HepG2 (cell line): Measurements from ENCODE around the gene VWC2L. TPM values are rescaled to one million over a fixed set of nuclear protein-coding genes. Genes with fewer than 3 reads are reported as not detected.

ENCODE experiments used
- ATF5 ChIP-seq: sonication (generic); formaldehyde crosslinking; IDR thresholded peaks from 2 replicates; pipeline ENCODE4 v1.4.0; 2020; ENCODE audit warnings: mild to moderate bottlenecking, low read depth, missing genetic modification reagents
- CENPX ChIP-seq: sonication (generic); formaldehyde crosslinking; IDR thresholded peaks from 2 replicates; pipeline ENCODE4 v1.9.0; 2021; ENCODE audit warnings: mild to moderate bottlenecking, missing genetic modification reagents, moderate library complexity
- HNRNPL ChIP-seq: fragments of 200-400 bp; formaldehyde crosslinking; IDR thresholded peaks from 2 replicates; pipeline ENCODE4 v1.6.1; 2017; ENCODE audit warnings: mild to moderate bottlenecking, low read depth, low read length
- KDM2A ChIP-seq: sonication (generic); formaldehyde crosslinking; IDR thresholded peaks from 2 replicates; pipeline ENCODE4 v1.4.0; 2020; ENCODE audit warnings: low read depth, missing genetic modification reagents, borderline replicate concordance
- KLF15 ChIP-seq: sonication (generic); formaldehyde crosslinking; IDR thresholded peaks from 2 replicates; pipeline ENCODE4 v1.8.1; 2023; ENCODE audit warnings: borderline replicate concordance, mild to moderate bottlenecking, inconsistent platforms, missing genetic modification reagents, mixed read lengths
- KLF9 ChIP-seq: IDR thresholded peaks from 2 replicates; pipeline ENCODE4 v1.6.1; 2016; ENCODE audit warnings: low read depth
- MYNN ChIP-seq: sonication (generic); formaldehyde crosslinking; IDR thresholded peaks from 2 replicates; pipeline ENCODE4 v1.4.0; 2020; ENCODE audit warnings: mild to moderate bottlenecking, low read depth, missing genetic modification reagents
- RORA ChIP-seq: sonication (generic); formaldehyde crosslinking; IDR thresholded peaks from 2 replicates; pipeline ENCODE4 v1.5.0; 2020; ENCODE audit warnings: mild to moderate bottlenecking, missing genetic modification reagents, moderate library complexity
- SKIL ChIP-seq: sonication (generic); formaldehyde crosslinking; IDR thresholded peaks from 2 replicates; pipeline ENCODE4 v1.8.0; 2022; ENCODE audit warnings: missing genetic modification reagents, mild to moderate bottlenecking, moderate library complexity, borderline replicate concordance
- SNRNP70 ChIP-seq: fragments of 200-400 bp; formaldehyde crosslinking; IDR thresholded peaks from 2 replicates; pipeline ENCODE4 v1.6.1; 2017; ENCODE audit warnings: mild to moderate bottlenecking, low read depth, low read length, moderate library complexity
- TBX3 ChIP-seq: fragments of 450-650 bp; IDR thresholded peaks from 2 replicates; pipeline ENCODE4 v1.6.1; 2017; ENCODE audit warnings: antibody characterized with exemption, mild to moderate bottlenecking, inconsistent platforms, borderline replicate concordance
- ZFP62 ChIP-seq: sonication (generic); formaldehyde crosslinking; IDR thresholded peaks from 2 replicates; pipeline ENCODE4 v1.4.0; 2020; ENCODE audit warnings: missing genetic modification reagents
- ZNF292 ChIP-seq: sonication (generic); formaldehyde crosslinking; IDR thresholded peaks from 2 replicates; pipeline ENCODE4 v1.8.1; 2022; ENCODE audit warnings: mild to moderate bottlenecking, low read depth, missing genetic modification reagents, borderline replicate concordance
- ZNF644 ChIP-seq: IDR thresholded peaks from 2 replicates; pipeline ENCODE4 v1.6.1; 2016; ENCODE audit warnings: low read depth
- ZNF670 ChIP-seq: sonication (generic); formaldehyde crosslinking; IDR thresholded peaks from 2 replicates; pipeline ENCODE4 v1.8.0; 2022; ENCODE audit warnings: mild to moderate bottlenecking, missing genetic modification reagents, borderline replicate concordance
- ZNF773 ChIP-seq: sonication (generic); formaldehyde crosslinking; IDR thresholded peaks from 2 replicates; pipeline ENCODE4 v1.4.0; 2020; ENCODE audit warnings: missing genetic modification reagents, borderline replicate concordance
- polyA plus RNA-seq, 8 experiments: library from polyadenylated mRNA; depleted of rRNA in 3 of 8; stranded (reverse) in 7 of 8; unstranded in 1 of 8; fragments of >200 nt; fragmentation: Illumina TruSeq in 4 of 8; extraction: Trizol in 4 of 8; gene quantifications; 2 replicates each; pipeline versions ENCODE4 v1.2.1 to v1.2.3, GENCODE V29; 2011 to 2016; ENCODE audit warnings: low read depth in 4 of 8, missing spikeins in 1 of 8, mixed read lengths in 1 of 8; ENCODE audit not compliant: insufficient read depth in 1 of 8
- total RNA-seq, 5 experiments: library from RNA; depleted of rRNA; stranded (reverse); fragments of >200 nt; fragmentation: Illumina TruSeq; extraction: Trizol; gene quantifications; 2 replicates each; pipeline ENCODE4 v1.2.3, GENCODE V29; 2016; ENCODE audit warnings: low read depth in 1 of 5
- TF ChIP-seq, protein P1 (sequence below): sonication (generic); formaldehyde crosslinking; IDR thresholded peaks from 2 replicates; pipeline ENCODE4 v1.4.0; 2020; ENCODE audit warnings: missing genetic modification reagents
- TF ChIP-seq, protein P2 (sequence below): sonication (generic); formaldehyde crosslinking; IDR thresholded peaks from 2 replicates; pipeline ENCODE4 v1.4.0; 2020; ENCODE audit warnings: missing genetic modification reagents

Gene VWC2L
- total and polyA plus RNA-seq, 2 of the 13 experiments (the other 11 are each of a cell fraction or from before 2014, with no cell fraction given), result not detected

DNA sequence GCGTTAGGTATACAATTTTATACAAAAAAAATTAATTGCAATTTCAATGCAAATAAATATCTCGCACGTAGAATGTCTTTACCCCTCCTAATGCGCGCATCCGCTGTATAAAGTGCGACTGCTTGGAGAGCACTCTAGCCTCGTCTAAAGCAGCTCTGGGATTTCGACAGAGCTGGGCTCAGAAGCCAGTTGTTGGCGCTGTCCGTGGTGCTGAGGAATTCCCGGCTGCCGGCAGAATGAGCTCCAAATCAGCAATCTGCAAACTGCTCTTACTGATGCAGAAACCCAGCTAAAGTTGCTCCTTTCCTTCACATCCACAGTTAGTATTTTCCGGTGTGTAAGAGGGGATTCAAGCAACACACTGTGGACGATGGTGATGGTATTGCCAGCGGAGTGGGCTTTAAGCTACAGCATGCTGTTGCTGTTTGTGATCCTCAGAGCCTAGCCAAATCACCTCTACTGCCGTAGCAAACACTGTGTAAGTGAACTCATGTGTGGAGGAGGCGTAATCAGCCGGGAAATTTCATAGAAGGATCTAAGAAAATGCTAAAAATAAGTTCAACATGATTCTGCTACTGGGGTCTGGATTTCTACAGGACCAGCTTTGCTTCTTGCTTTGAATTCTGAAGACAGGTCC lies at the start of gene VWC2L (continued):
- TF ChIP-seq ZNF670 (CRISPR knock-in tag), result peak; percentile 38; the same call in 1 of the 2 replicates
- TF ChIP-seq ATF5 (CRISPR knock-in tag), result no peak
- TF ChIP-seq ZFP62 (CRISPR knock-in tag), result no peak
- TF ChIP-seq MYNN (CRISPR knock-in tag), result peak; percentile 95; the same call in 1 of the 2 replicates
- TF ChIP-seq ZNF644 (CRISPR knock-in tag), result peak; percentile 87
- TF ChIP-seq TBX3, result no peak
- TF ChIP-seq KLF15, result peak; percentile 72; the same call in 1 of the 2 replicates
- no peak for TF ChIP-seq CENPX (CRISPR knock-in tag)
- TF ChIP-seq, protein P1, sequence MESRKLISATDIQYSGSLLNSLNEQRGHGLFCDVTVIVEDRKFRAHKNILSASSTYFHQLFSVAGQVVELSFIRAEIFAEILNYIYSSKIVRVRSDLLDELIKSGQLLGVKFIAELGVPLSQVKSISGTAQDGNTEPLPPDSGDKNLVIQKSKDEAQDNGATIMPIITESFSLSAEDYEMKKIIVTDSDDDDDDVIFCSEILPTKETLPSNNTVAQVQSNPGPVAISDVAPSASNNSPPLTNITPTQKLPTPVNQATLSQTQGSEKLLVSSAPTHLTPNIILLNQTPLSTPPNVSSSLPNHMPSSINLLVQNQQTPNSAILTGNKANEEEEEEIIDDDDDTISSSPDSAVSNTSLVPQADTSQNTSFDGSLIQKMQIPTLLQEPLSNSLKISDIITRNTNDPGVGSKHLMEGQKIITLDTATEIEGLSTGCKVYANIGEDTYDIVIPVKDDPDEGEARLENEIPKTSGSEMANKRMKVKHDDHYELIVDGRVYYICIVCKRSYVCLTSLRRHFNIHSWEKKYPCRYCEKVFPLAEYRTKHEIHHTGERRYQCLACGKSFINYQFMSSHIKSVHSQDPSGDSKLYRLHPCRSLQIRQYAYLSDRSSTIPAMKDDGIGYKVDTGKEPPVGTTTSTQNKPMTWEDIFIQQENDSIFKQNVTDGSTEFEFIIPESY (CRISPR knock-in tag), result no peak
- TF ChIP-seq KDM2A (CRISPR knock-in tag), result peak; percentile 89
- no peak for TF ChIP-seq ZNF292 (CRISPR knock-in tag)
- no peak for TF ChIP-seq SNRNP70
- TF ChIP-seq, protein P2, sequence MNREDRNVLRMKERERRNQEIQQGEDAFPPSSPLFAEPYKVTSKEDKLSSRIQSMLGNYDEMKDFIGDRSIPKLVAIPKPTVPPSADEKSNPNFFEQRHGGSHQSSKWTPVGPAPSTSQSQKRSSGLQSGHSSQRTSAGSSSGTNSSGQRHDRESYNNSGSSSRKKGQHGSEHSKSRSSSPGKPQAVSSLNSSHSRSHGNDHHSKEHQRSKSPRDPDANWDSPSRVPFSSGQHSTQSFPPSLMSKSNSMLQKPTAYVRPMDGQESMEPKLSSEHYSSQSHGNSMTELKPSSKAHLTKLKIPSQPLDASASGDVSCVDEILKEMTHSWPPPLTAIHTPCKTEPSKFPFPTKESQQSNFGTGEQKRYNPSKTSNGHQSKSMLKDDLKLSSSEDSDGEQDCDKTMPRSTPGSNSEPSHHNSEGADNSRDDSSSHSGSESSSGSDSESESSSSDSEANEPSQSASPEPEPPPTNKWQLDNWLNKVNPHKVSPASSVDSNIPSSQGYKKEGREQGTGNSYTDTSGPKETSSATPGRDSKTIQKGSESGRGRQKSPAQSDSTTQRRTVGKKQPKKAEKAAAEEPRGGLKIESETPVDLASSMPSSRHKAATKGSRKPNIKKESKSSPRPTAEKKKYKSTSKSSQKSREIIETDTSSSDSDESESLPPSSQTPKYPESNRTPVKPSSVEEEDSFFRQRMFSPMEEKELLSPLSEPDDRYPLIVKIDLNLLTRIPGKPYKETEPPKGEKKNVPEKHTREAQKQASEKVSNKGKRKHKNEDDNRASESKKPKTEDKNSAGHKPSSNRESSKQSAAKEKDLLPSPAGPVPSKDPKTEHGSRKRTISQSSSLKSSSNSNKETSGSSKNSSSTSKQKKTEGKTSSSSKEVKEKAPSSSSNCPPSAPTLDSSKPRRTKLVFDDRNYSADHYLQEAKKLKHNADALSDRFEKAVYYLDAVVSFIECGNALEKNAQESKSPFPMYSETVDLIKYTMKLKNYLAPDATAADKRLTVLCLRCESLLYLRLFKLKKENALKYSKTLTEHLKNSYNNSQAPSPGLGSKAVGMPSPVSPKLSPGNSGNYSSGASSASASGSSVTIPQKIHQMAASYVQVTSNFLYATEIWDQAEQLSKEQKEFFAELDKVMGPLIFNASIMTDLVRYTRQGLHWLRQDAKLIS (CRISPR knock-in tag), result no peak
- TF ChIP-seq RORA (CRISPR knock-in tag), result no peak
- TF ChIP-seq HNRNPL, result no peak
- TF ChIP-seq KLF9 (CRISPR knock-in tag), result peak; percentile 80; the same call in 1 of the 2 replicates
- peak; percentile 97 for TF ChIP-seq ZNF773 (CRISPR knock-in tag)
- TF ChIP-seq SKIL (CRISPR knock-in tag), result 0 out of 2 replicates have a peak, but pooled peaks have one; percentile 34
